HEK293 (cell line): ENCODE data around the gene MAP2.

Experiments used
- CTCF ChIA-PET: fragments of 350-600 bp; formaldehyde crosslinking; extraction: SDS; loops from one replicate; lab custom pipeline; 2021; ENCODE audit warnings: antibody characterized with exemption; lab: Yijun Ruan, JAX
- POLR2A ChIA-PET: fragments of 300-600 bp; formaldehyde crosslinking; extraction: SDS; loops from one replicate; lab custom pipeline; 2020; ENCODE audit warnings: antibody characterized with exemption, inconsistent platforms; lab: Yijun Ruan, JAX
- H3K27ac ChIP-seq: fragments of 200-500 bp; sonication (Bioruptor generic); 2 replicates; pipeline ENCODE4 v1.5.1; 2014; ENCODE audit warnings: low read depth, low read length, control low read depth, inconsistent platforms; ENCODE audit errors: extremely low read depth
- H3K36me3 ChIP-seq, 2 experiments: fragments of 200-500 bp in 1 of 2; sonication (Bioruptor generic) in 1 of 2; 1 replicate in 1 of 2; 2 replicates in 1 of 2; pipeline ENCODE4 v1.5.1; 2014 to 2017; ENCODE audit warnings: inconsistent platforms in 2 of 2, low read length in 2 of 2; ENCODE audit not compliant: control insufficient read depth in 2 of 2, insufficient read depth in 1 of 2
- H3K4me1 ChIP-seq: fragments of 200-500 bp; sonication (Bioruptor generic); 2 replicates; pipeline ENCODE4 v1.5.1; 2014; ENCODE audit warnings: mild to moderate bottlenecking, low read length, inconsistent platforms; ENCODE audit not compliant: control insufficient read depth, insufficient read depth
- H3K4me3 ChIP-seq: 2 replicates; pipeline ENCODE4 v1.5.1; 2011; ENCODE audit warnings: low read depth, mild to moderate bottlenecking, control low read depth, low read length, moderate library complexity
- H3K9me3 ChIP-seq: fragments of 200-500 bp; sonication (Bioruptor generic); 2 replicates; pipeline ENCODE4 v1.5.1; 2014; ENCODE audit warnings: low read depth, low read length, inconsistent platforms; ENCODE audit not compliant: control insufficient read depth, insufficient read depth
- AEBP2 ChIP-seq: fragments of 450-650 bp; formaldehyde crosslinking; IDR thresholded peaks from 2 replicates; pipeline ENCODE4 v1.5.1; 2016; ENCODE audit warnings: missing biosample characterization, missing genetic modification characterization, borderline replicate concordance
- EGR2 ChIP-seq: fragments of 450-650 bp; formaldehyde crosslinking; IDR thresholded peaks from 2 replicates; pipeline ENCODE4 v1.5.1; 2016; ENCODE audit warnings: low read depth, missing biosample characterization, missing genetic modification characterization
- GLIS1 ChIP-seq: fragments of 450-650 bp; formaldehyde crosslinking; IDR thresholded peaks from 2 replicates; pipeline ENCODE4 v1.5.1; 2016; ENCODE audit warnings: missing biosample characterization, missing genetic modification characterization
- OSR2 ChIP-seq: fragments of 450-650 bp; formaldehyde crosslinking; IDR thresholded peaks from 2 replicates; pipeline ENCODE4 v1.5.1; 2016; ENCODE audit warnings: missing biosample characterization, missing genetic modification characterization
- PRDM10 ChIP-seq: fragments of 450-650 bp; formaldehyde crosslinking; IDR thresholded peaks from 2 replicates; pipeline ENCODE4 v1.5.1; 2016; ENCODE audit warnings: missing biosample characterization, missing genetic modification characterization
- ZBTB1 ChIP-seq: fragments of 450-650 bp; formaldehyde crosslinking; IDR thresholded peaks from 2 replicates; pipeline ENCODE4 v1.5.1; 2016; ENCODE audit warnings: missing biosample characterization, missing genetic modification characterization
- ZBTB26 ChIP-seq: fragments of 450-650 bp; formaldehyde crosslinking; optimal IDR thresholded peaks from 2 replicates; pipeline ENCODE3; 2016; ENCODE audit warnings: missing biosample characterization, mild to moderate bottlenecking, missing genetic modification characterization
- ZFHX2 ChIP-seq: fragments of 450-650 bp; formaldehyde crosslinking; conservative IDR thresholded peaks from 2 replicates; pipeline ENCODE4 v1.5.1; 2016; ENCODE audit warnings: missing biosample characterization, missing genetic modification characterization
- ZNF169 ChIP-seq: fragments of 450-650 bp; formaldehyde crosslinking; IDR thresholded peaks from 2 replicates; pipeline ENCODE4 v1.5.1; 2016; ENCODE audit warnings: missing biosample characterization, missing genetic modification characterization
- ZNF266 ChIP-seq: fragments of 450-650 bp; formaldehyde crosslinking; IDR thresholded peaks from 2 replicates; pipeline ENCODE4 v1.5.1; 2016; ENCODE audit warnings: missing biosample characterization, missing genetic modification characterization, low read depth
- ZNF561 ChIP-seq: fragments of 450-650 bp; IDR thresholded peaks from 2 replicates; pipeline ENCODE4 v1.5.1; 2018; ENCODE audit warnings: missing biosample characterization, missing genetic modification characterization, borderline replicate concordance
- ZNF580 ChIP-seq: fragments of 450-650 bp; formaldehyde crosslinking; IDR thresholded peaks from 2 replicates; pipeline ENCODE4 v1.5.1; 2016; ENCODE audit warnings: missing biosample characterization, missing genetic modification characterization
- ZNF660 ChIP-seq: fragments of 450-650 bp; IDR thresholded peaks from 2 replicates; pipeline ENCODE4 v1.5.1; 2018; ENCODE audit warnings: missing biosample characterization, mild to moderate bottlenecking, missing genetic modification characterization
- ZSCAN16 ChIP-seq: fragments of 450-650 bp; formaldehyde crosslinking; IDR thresholded peaks from 2 replicates; pipeline ENCODE4 v1.5.1; 2016; ENCODE audit warnings: missing biosample characterization, missing genetic modification characterization

MAP2 gene

GRCh38 chr2:209629597-209629996 lies 205.8 kb downstream of the MAP2 start:
- POLR2A ChIA-PET: no interaction called here
- Histone ChIP-seq H3K27ac (no peak overlapping the region), H3K4me1 (0 out of 2 replicates have a peak, but pooled peaks cover 2% of the 10 kb centered on the region), H3K4me3 (no peak overlapping the region), H3K36me3 (no peaks in the 10 kb centered on the region), H3K9me3 (no peaks in the 10 kb centered on the region)
- CTCF ChIA-PET: no interaction called here
- 0 out of 2 replicates have a peak, but pooled peaks have one; percentile 9 for TF ChIP-seq GLIS1 (tag by site-specific recombination)
- TF ChIP-seq ZBTB1 (tag by site-specific recombination): no peak
- TF ChIP-seq ZNF169: no peak
- 0 out of 2 replicates have a peak, but pooled peaks have one; percentile 37 for TF ChIP-seq ZNF660 (tag by site-specific recombination)
- no peak for TF ChIP-seq PRDM10
- TF ChIP-seq EGR2 (tag by site-specific recombination): peak; percentile 85
- TF ChIP-seq ZFHX2 (tag by site-specific recombination): peak; percentile 87

GRCh38 chr2:209633911-209634310 lies 210.1 kb downstream of the MAP2 start:
- H3K4me1 ChIP-seq: 0 out of 2 replicates have a peak, but pooled peaks cover 2% of the 10 kb centered on the region
- ChIA-PET CTCF (no interaction called here), POLR2A (no interaction called here)
- no peaks in the 10 kb centered on the region for H3K36me3 ChIP-seq
- H3K27ac ChIP-seq: no peak overlapping the region
- no peak overlapping the region for H3K4me3 ChIP-seq
- TF ChIP-seq ZNF561 (no peak), EGR2 (tag by site-specific recombination) (0 out of 2 replicates have a peak, but pooled peaks have one; percentile 12)
- H3K9me3 ChIP-seq: no peaks in the 10 kb centered on the region

GRCh38 chr2:209636076-209636475 lies 212.2 kb downstream of the MAP2 start:
- CTCF ChIA-PET: interaction anchor here (0.6 kb wide), 1 partner anchor 1229 kb away, joined by 6 read pairs; no protein-coding TSS in a partner anchor
- POLR2A ChIA-PET: no interaction called here
- Histone ChIP-seq H3K4me1 (no peaks in the 10 kb centered on the region), H3K4me3 (no peak overlapping the region), H3K36me3 (no peaks in the 10 kb centered on the region), H3K27ac (no peak overlapping the region)
- no peak for TF ChIP-seq ZSCAN16 (tag by site-specific recombination)
- TF ChIP-seq ZNF266 (tag by site-specific recombination): no peak
- TF ChIP-seq ZBTB26 (tag by site-specific recombination): no peak
- no peak for TF ChIP-seq OSR2 (tag by site-specific recombination)
- TF ChIP-seq ZNF580 (tag by site-specific recombination): no peak
- TF ChIP-seq AEBP2 (tag by site-specific recombination): no peak
- TF ChIP-seq, all 188 proteins: peak for 0
- H3K9me3 ChIP-seq: no peaks in the 10 kb centered on the region
